GM23338 (cell line): ENCODE data around the gene HDAC10. TPM values are rescaled to one million over a fixed set of nuclear protein-coding genes. Genes with fewer than 3 reads are reported as not detected.

Experiments
- ATAC-seq: fragments of 200-7000 bp; cut with Tn5 transposase; 3 replicates; pipeline ENCODE4 v1.9.1; 2020
- DNase-seq: peaks from one replicate; pipeline ENCODE4 v3.0.0-alpha.2; 2015; ENCODE audit warnings: low spot score
- H2AFZ ChIP-seq: fragments of 200-600 bp; sonication (generic); 2 replicates; pipeline ENCODE4 v1.8.0; 2016; ENCODE audit warnings: antibody characterized with exemption, mild to moderate bottlenecking, moderate library complexity
- H3F3A ChIP-seq: fragments of 200-600 bp; sonication (generic); replicated peaks from 2 replicates; pipeline ENCODE4 v1.8.0; 2017; ENCODE audit warnings: antibody characterized with exemption, mixed run types, low read depth
- H3K27ac ChIP-seq: fragments of 200-600 bp; sonication (generic); 2 replicates; pipeline ENCODE4 v1.6.1; 2016; ENCODE audit warnings: low read depth
- H3K27me3 ChIP-seq: fragments of 200-600 bp; sonication (generic); 2 replicates; pipeline ENCODE4 v1.8.0; 2016; ENCODE audit warnings: mild to moderate bottlenecking, mixed run types, moderate library complexity; ENCODE audit not compliant: insufficient read depth
- H3K36me3 ChIP-seq: fragments of 200-600 bp; sonication (generic); 2 replicates; pipeline ENCODE4 v1.8.0; 2016; ENCODE audit warnings: mild to moderate bottlenecking; ENCODE audit not compliant: insufficient read depth
- H3K4me1 ChIP-seq: fragments of 200-600 bp; sonication (generic); 2 replicates; pipeline ENCODE4 v1.8.0; 2016; ENCODE audit warnings: mild to moderate bottlenecking, moderate library complexity; ENCODE audit not compliant: insufficient read depth
- H3K4me2 ChIP-seq: fragments of 200-600 bp; sonication (generic); 2 replicates; pipeline ENCODE4 v1.7.1; 2017; ENCODE audit warnings: mixed run types
- H3K4me3 ChIP-seq: fragments of 200-600 bp; sonication (generic); 2 replicates; pipeline ENCODE4 v1.6.1; 2016; ENCODE audit warnings: mixed run types
- H3K79me2 ChIP-seq: fragments of 200-600 bp; sonication (generic); replicated peaks from 2 replicates; pipeline ENCODE4 v1.8.0; 2017; ENCODE audit warnings: mild to moderate bottlenecking; ENCODE audit not compliant: insufficient read depth
- H3K9me2 ChIP-seq: fragments of 200-600 bp; sonication (generic); 2 replicates; pipeline ENCODE4 v1.8.0; 2017; ENCODE audit not compliant: insufficient read depth
- H4K20me1 ChIP-seq: fragments of 200-600 bp; sonication (generic); replicated peaks from 2 replicates; pipeline ENCODE4 v1.8.0; 2017; ENCODE audit warnings: mild to moderate bottlenecking; ENCODE audit not compliant: insufficient read depth
- H3K27ac Mint-ChIP-seq: 2 replicates; pipeline ENCODE4 v1.8.0; 2020; ENCODE audit warnings: inconsistent platforms, mild to moderate bottlenecking, moderate library complexity, mixed read lengths
- H3K27me3 Mint-ChIP-seq: 3 replicates; pipeline ENCODE4 v1.8.0; 2022; ENCODE audit warnings: low read depth, mild to moderate bottlenecking, moderate library complexity, mixed read lengths, inconsistent platforms; ENCODE audit not compliant: insufficient read depth, poor library complexity
- H3K36me3 Mint-ChIP-seq: 3 replicates; pipeline ENCODE4 v1.8.0; 2021; ENCODE audit warnings: low read depth, mild to moderate bottlenecking, inconsistent platforms, moderate library complexity, mixed read lengths
- H3K4me1 Mint-ChIP-seq: 3 replicates; pipeline ENCODE4 v1.8.0; 2020; ENCODE audit warnings: mild to moderate bottlenecking, inconsistent platforms, mixed read lengths
- H3K4me3 Mint-ChIP-seq: 3 replicates; pipeline ENCODE4 v1.8.0; 2021; ENCODE audit warnings: moderate library complexity, mild to moderate bottlenecking, inconsistent platforms, mixed read lengths
- H3K9me3 Mint-ChIP-seq: 3 replicates; pipeline ENCODE4 v1.8.0; 2020; ENCODE audit warnings: moderate library complexity, mild to moderate bottlenecking, inconsistent platforms, mixed read lengths
- CREB1 ChIP-seq: fragments of 250-450 bp; sonication (Bioruptor Pico); IDR thresholded peaks from 2 replicates; pipeline ENCODE4 v1.5.0; 2020; ENCODE audit warnings: low read depth, mild to moderate bottlenecking, moderate library complexity
- CTCF ChIP-seq, 2 experiments: fragments of 200-600 bp in 1 of 2; sonication (generic) in 1 of 2; conservative IDR thresholded peaks; 2 replicates each; pipeline versions ENCODE4 v1.5.1 to v1.6.1; 2016 to 2017; ENCODE audit warnings: antibody characterized with exemption in 2 of 2, low read depth in 2 of 2, mild to moderate bottlenecking in 2 of 2, moderate library complexity in 1 of 2
- EZH2 ChIP-seq: fragments of 200-600 bp; sonication (generic); IDR thresholded peaks from one replicate; pipeline ENCODE4 v1.8.0; 2017; ENCODE audit warnings: antibody characterized with exemption, mild to moderate bottlenecking, low read depth; ENCODE audit not compliant: unreplicated experiment
- EZH2phosphoT487 ChIP-seq: fragments of 200-600 bp; sonication (generic); IDR thresholded peaks from one replicate; pipeline ENCODE4 v1.8.1; 2018; ENCODE audit warnings: antibody characterized with exemption; ENCODE audit not compliant: unreplicated experiment
- JUNB ChIP-seq: IDR thresholded peaks from one replicate; pipeline ENCODE4 v1.6.1; 2016; ENCODE audit warnings: antibody characterized with exemption; ENCODE audit not compliant: unreplicated experiment
- NANOG ChIP-seq: IDR thresholded peaks from 2 replicates; pipeline ENCODE4 v1.6.1; 2016; ENCODE audit warnings: antibody characterized with exemption, borderline replicate concordance
- POLR2AphosphoS5 ChIP-seq: IDR thresholded peaks from 2 replicates; pipeline ENCODE4 v1.6.1; 2016; ENCODE audit warnings: antibody characterized with exemption, low read depth
- REST ChIP-seq: IDR thresholded peaks from one replicate; pipeline ENCODE4 v1.6.1; 2018; ENCODE audit warnings: antibody characterized with exemption; ENCODE audit not compliant: unreplicated experiment
- STAT1 ChIP-seq: IDR thresholded peaks from one replicate; pipeline ENCODE4 v1.6.1; 2016; ENCODE audit warnings: antibody characterized with exemption; ENCODE audit not compliant: unreplicated experiment
- ZNF114 ChIP-seq: fragments of 250-450 bp; sonication (Bioruptor Pico); IDR thresholded peaks from 2 replicates; pipeline ENCODE4 v1.5.0; 2020; ENCODE audit warnings: mild to moderate bottlenecking, moderate library complexity
- ZNF331 ChIP-seq: fragments of 250-450 bp; sonication (Bioruptor Pico); IDR thresholded peaks from 2 replicates; pipeline ENCODE4 v1.5.0; 2020; ENCODE audit warnings: low read depth, mild to moderate bottlenecking, moderate library complexity
- ZNF462 ChIP-seq: fragments of 250-450 bp; sonication (Bioruptor Pico); IDR thresholded peaks from 2 replicates; pipeline ENCODE4 v1.5.0; 2020; ENCODE audit warnings: mild to moderate bottlenecking, moderate library complexity
- polyA plus RNA-seq: library from polyadenylated mRNA; unstranded; fragments of >200 nt; fragmentation: Nextera tagmentation; extraction: Ambion mirVana; gene quantifications from 2 replicates; pipeline ENCODE4 v1.2.1, GENCODE V29; 2016
- total RNA-seq: library from RNA; depleted of rRNA; stranded (reverse); fragments of >200 nt; shearing (Covaris generic); gene quantifications from 2 replicates; pipeline ENCODE4 v1.2.3, GENCODE V29; 2014
- TF ChIP-seq, protein P1 (sequence below): IDR thresholded peaks from 2 replicates; pipeline ENCODE4 v1.6.1; 2016; ENCODE audit warnings: antibody characterized with exemption

The HDAC10 gene
- total and polyA plus RNA-seq, 2 experiments from 2014 or later: 4.1 to 41.9 TPM

DNA sequence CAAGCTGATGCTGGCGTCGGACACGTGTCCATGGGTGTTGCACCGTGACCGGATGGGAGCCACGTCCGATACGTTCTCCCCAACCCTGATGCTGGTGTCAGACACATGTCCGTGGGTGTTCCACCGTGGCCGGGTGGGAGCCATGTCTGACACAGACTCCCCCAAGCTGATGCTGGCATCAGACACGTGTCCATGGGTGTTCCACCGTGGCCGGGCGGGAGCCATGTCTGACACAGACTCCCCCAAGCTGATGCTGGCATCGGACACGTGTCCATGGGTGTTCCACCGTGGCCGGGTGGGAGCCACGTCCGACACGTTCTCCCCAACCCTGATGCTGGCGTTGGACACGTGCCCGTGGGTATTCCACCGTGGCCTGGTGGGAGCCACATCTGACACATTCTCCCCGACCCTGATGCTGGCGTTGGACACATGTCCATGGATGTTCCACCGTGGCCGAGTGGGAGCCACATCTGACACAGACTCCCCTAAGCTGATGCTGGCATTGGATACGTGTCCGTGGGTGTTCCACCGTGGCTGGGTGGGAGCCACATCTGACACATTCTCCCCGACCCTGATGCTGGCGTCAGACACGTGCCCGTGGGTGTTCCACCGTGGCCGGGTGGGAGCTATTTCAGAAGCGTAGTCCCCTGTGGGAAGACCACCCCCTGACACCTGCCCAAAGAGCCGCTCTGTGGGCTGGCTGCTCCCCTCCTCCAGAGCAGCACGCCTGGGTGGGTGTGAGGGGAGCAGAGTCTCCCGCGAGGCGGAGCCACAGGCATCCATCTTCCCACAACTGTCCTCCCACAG is 30.3 kb downstream of the HDAC10 start:
- Mint-ChIP-seq H3K27me3 (peaks cover 7% of the 10 kb centered on the region), H3K4me3 (no peak overlapping the region), H3K27ac (no peak overlapping the region), H3K36me3 (peaks cover 59% of the 10 kb centered on the region), H3K4me1 (peaks cover 2% of the 10 kb centered on the region; the same call in 1 of the 3 replicates), H3K9me3 (no peaks in the 10 kb centered on the region)
- no peak overlapping the region for H3K4me2 ChIP-seq
- H3K36me3 ChIP-seq: no peaks in the 10 kb centered on the region
- no peak for ATAC-seq
- no peaks in the 10 kb centered on the region for H3F3A ChIP-seq
- no peak overlapping the region for H3K4me3 ChIP-seq
- H3K9me2 ChIP-seq: no peaks in the 10 kb centered on the region
- no peak overlapping the region for H3K27ac ChIP-seq
- H4K20me1 ChIP-seq: peaks cover 5% of the 10 kb centered on the region; the same call in 1 of the 2 replicates
- H3K27me3 ChIP-seq: no peaks in the 10 kb centered on the region
- TF ChIP-seq ZNF114 (CRISPR knock-in tag) (no peak), REST (no peak), POLR2AphosphoS5 (no peak), ZNF331 (no peak), JUNB (no peak), EZH2 (no peak), NANOG (no peak), CTCF (conservative IDR thresholded peaks at IDR 0.05; ENCODE audit: low read depth in 2 of 2) (no peak), CREB1 (no peak), EZH2phosphoT487 (no peak), ZNF462 (CRISPR knock-in tag) (no peak), STAT1 (no peak)
- TF ChIP-seq, protein P1, sequence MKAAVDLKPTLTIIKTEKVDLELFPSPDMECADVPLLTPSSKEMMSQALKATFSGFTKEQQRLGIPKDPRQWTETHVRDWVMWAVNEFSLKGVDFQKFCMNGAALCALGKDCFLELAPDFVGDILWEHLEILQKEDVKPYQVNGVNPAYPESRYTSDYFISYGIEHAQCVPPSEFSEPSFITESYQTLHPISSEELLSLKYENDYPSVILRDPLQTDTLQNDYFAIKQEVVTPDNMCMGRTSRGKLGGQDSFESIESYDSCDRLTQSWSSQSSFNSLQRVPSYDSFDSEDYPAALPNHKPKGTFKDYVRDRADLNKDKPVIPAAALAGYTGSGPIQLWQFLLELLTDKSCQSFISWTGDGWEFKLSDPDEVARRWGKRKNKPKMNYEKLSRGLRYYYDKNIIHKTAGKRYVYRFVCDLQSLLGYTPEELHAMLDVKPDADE: no peak
- no peak for DNase-seq
- no peak overlapping the region for H2AFZ ChIP-seq
- H3K79me2 ChIP-seq: no peaks in the 10 kb centered on the region
- H3K4me1 ChIP-seq: no peaks in the 10 kb centered on the region; the same call in 1 of the 2 replicates
